ENCODE results near the gene AIRE.
A peak's percentile ranks its signal among the peaks of the same experiment; 100 is the strongest.
"Not testable (repeated sequence)": the region's sequence is repeated elsewhere in the genome, so short reads cannot be mapped to it uniquely, and the experiment has no call there.

The AIRE gene

DNA sequence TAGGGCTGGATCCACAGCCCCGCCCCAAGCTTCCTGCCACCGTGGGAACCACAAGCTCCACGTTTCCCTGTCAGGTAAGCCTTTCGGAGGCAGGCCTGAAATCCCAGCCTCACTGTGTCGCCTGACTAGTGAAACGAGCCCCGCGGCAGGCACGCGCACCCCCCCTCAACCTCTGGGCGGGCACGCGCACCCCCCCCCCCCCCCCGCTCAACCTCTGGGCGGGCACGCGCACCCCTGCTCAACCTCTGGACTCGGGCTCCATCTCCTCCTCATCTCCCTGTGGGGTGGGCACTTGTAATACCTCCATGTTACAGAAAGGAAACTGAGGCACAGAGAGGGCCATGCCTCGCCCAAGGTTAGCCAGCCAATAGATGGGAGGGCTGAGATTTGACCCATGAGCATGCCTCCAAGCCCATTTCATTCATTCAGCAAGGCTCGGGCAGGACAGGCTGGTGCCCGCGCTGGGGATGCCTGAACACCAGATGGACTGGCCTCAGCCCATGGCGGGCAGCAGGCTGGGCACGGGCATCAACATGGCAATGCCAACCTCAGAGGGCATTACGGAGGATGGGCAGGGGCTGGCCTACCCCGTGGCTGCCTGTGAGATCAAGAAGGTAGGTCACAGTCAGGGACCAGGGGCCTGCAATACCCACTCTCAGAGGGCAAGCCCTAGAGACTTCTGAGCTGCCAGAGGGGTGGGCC lies 48.8 kb downstream of the AIRE start:
- H3K4me3 ChIP-seq (ENCODE audit: control insufficient read depth, low read depth, low read length), result no peak overlapping the region
- TF ChIP-seq, protein P1, sequence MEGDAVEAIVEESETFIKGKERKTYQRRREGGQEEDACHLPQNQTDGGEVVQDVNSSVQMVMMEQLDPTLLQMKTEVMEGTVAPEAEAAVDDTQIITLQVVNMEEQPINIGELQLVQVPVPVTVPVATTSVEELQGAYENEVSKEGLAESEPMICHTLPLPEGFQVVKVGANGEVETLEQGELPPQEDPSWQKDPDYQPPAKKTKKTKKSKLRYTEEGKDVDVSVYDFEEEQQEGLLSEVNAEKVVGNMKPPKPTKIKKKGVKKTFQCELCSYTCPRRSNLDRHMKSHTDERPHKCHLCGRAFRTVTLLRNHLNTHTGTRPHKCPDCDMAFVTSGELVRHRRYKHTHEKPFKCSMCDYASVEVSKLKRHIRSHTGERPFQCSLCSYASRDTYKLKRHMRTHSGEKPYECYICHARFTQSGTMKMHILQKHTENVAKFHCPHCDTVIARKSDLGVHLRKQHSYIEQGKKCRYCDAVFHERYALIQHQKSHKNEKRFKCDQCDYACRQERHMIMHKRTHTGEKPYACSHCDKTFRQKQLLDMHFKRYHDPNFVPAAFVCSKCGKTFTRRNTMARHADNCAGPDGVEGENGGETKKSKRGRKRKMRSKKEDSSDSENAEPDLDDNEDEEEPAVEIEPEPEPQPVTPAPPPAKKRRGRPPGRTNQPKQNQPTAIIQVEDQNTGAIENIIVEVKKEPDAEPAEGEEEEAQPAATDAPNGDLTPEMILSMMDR (conservative IDR thresholded peaks at IDR 0.05; ENCODE audit: control insufficient read depth, insufficient read depth, low read depth, low read length), result no peak
- no peak for DNase-seq (ENCODE audit: low read depth)

DNA sequence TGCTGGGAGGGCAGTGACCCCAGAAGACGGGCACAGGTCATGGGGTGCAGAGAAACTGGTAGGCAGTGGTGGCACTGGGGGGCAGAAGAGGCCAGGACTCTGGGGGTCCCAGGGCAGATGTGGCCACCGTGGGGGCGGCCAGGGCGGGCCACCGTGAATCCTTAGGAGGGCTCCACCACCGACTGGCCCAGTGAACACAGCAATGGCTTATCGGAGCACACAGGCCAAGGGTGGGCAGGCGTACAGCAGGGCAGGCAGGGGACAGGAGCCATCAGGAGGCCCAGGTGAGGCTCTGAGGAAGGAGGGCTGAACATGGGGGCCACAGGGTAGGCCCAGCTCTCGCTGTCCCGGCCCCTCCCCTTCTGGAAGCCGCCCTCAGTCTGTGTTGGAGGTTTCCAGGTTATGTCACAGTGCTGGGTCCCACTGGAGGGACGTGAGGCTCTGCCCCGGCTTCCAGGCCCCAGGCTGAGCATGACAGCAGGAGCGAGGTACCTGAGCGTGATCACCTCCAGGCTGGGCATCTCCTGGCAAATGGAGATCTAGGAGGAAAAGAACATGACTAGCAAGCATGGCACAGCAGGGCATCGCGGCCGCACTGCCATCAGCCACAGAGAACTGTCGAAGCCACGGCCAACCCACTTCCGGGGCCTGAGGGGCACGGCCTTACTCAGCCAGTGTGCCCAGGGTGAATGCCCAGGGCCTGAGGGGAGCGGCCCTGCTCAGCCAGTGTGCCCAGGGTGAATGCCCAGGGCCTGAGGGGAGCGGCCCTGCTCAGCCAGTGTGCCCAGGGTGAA lies 49.8 kb downstream of the AIRE start:
- TF ChIP-seq, protein P1 (conservative IDR thresholded peaks at IDR 0.05; ENCODE audit: control insufficient read depth, insufficient read depth, low read depth, low read length), result no peak
- no peak for DNase-seq (ENCODE audit: low read depth)
- no peak overlapping the region for H3K4me3 ChIP-seq (ENCODE audit: control insufficient read depth, low read depth, low read length)

DNA sequence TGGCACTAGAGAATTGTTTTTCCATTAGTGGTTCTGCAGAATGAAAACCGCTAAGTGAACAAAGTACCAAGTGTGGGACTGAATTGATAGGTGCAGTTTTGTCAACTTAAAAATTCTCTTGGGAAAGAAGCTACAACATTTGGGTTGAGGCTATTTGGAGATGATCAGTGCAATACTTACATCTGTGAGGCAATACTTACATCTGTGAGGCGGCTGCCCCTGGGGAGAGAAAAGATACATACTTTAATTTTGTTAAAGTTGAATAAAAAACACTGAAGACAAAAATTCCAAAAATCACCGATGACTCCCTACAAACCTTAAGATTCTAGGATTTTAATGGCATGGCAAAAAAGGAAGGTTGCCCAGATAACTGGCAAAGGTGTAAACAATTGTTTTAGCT lies 51.8 kb downstream of the AIRE start:
- TF ChIP-seq, protein P1 (conservative IDR thresholded peaks at IDR 0.05; ENCODE audit: control insufficient read depth, insufficient read depth, low read depth, low read length), result no peak
- no peak for DNase-seq (ENCODE audit: low read depth)
- H3K4me3 ChIP-seq (ENCODE audit: control insufficient read depth, low read depth, low read length), result no peak overlapping the region

DNA sequence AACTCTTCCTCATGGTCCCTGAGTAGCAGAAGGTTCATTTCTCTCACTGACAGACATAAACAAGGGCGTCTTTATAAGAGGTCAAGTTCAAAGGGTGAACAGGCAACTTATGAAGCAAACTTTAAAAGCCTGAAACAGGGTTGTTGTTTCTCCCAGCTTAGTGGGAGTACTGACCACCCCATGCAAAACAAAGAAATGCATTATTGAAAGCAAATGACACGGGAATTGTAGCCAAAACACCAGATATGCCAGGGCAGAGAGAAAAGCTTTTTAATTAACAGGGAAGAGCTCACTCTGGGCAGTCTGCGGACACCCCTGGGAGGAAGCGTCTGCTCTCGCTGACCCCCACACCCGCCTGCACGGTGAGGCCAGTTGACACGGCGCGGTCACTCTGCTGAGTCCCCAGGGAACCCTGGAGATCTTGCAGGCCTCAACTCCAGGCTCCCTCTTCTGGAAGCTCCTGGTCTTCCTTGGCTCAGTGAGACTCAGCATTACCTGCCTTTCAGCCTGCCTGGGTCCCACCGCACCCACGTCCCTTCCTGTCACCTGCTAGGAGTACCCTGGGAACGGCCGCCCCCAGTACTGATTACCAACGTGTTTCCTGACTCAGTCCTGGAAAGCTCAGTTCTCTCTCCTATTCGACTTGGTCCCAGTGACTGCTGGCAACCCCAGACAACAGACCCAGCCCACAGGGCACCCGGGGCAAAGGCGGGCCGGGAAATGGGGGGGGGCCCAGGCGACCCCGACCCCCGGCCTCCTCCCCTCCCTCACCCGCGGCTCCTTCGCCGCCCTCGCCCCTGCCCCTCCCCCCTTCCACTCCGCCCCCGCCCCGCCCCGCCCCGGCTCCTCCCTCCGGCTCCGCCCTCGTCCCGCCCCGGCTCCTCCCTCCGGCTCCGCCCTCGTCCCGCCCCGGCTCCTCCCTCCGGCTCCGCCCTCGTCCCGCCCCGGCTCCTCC lies 52.5 kb downstream of the AIRE start:
- peak; percentile 52 for DNase-seq (ENCODE audit: low read depth)
- peak overlapping the region; percentile 38 for H3K4me3 ChIP-seq (ENCODE audit: control insufficient read depth, low read depth, low read length)
- TF ChIP-seq, protein P1 (conservative IDR thresholded peaks at IDR 0.05; ENCODE audit: control insufficient read depth, insufficient read depth, low read depth, low read length), result peak; percentile 33

DNA sequence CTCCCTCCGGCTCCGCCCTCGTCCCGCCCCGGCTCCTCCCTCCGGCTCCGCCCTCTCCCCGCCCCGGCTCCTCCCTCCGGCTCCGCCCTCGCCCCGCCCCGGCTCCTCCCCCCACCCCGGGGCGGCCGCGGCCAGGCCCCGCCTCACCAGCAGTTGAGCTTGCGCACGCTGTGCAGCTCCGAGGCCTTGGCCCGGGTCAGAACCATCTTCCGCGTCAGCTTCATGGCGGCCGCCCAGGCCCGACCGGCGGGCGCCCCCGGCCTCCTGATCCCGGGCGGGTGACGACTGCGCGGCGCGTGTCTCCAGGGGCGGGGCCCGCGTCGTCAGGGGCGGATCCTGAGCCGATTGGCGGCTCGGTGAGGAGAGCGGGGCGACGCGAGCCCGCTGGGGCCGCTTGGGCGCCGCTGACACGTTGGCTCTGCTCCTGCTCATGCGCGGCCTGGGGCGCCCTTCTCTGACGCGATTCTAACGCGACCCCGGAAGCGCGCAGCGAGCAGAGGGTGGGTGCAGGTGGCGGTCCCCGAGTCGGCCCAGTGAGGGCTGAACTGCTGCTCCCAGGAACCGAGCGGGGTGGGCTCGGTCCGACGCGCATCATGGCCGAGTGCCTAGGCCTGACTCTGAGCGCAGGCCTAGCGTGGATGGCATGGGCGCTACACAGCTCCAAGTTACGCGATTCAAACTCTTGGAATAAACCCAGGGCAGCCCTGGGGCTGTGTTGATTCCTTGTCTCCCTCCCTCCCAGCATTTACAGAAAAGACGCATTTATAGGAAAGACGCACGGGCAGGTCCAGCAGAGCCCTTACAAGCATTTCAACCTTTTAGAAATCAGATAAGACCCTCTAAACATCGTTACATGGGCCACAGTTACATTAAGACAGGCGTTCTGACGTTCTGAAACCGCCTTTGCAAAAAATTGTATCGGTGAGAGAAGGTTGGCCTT lies 53.6 kb downstream of the AIRE start, which contains the start of gene CFAP410:
TSS of gene CFAP410 (minus strand) at position 420 of the 940 bp plus-strand sequence. CDS start at position 224, 196 bp downstream.
- DNase-seq (ENCODE audit: low read depth), result peak; percentile 89
- TF ChIP-seq, protein P1 (conservative IDR thresholded peaks at IDR 0.05; ENCODE audit: control insufficient read depth, insufficient read depth, low read depth, low read length), result no peak
- peak within 1 kb of the TSS; percentile 75 for H3K4me3 ChIP-seq (ENCODE audit: control insufficient read depth, low read depth, low read length)

DNA sequence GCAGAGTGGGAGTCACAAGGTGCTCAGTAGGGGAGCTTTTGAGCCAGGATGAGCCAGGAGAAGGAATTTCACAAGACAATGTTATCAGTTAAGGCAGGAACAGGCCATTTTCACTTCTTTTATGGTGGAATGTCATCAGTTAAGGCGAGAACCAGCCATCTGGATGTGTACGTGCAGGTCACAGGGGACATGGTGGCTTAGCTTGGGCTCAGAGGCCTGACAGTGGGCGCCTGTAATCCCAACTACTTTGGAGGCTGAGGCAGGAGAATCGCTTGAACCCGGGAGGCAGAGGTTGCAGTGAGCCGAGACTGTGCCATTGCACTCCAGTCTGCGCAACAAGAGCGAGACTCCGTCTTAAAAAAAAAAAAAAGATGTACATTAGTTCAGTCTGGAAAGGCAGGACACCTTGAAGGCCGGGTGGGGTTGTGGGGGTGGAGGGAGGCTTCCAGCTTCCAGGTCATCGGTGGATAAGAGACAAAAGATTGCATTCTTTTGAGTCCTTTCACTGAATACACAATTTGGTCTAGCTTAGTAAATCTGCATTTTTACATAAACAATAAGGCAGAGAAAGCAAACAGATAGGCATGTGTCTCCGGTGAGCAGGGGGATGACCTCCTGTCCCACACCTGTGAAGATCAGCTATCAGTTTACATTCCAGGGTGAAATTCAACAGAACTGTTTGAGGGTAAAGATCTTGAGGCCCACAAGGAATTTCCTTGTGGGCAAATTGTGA lies 56.2 kb downstream of the AIRE start:
- not testable (repeated sequence) for H3K4me3 ChIP-seq (ENCODE audit: control insufficient read depth, low read depth, low read length); DNase-seq (ENCODE audit: low read depth)

DNA sequence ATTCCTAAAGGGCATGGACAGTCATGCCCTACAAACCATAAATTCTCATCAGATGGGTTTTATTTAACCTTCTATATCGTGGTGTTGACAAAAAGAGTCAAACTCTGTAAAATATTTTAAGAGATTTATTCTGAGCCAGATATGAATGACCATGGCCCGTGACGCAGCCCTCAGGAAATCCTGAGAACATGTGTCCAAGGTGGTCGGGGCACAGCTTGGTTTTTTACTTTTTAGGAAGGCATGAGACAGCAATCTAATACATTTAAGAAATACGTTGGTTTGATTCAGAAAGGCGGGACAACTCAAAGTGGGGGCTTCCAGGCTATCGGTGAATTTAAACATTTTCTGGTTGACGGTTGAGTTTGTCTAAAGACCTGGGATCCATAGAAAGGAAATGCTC lies 57.3 kb downstream of the AIRE start:
- H3K4me3 ChIP-seq (ENCODE audit: control insufficient read depth, low read depth, low read length); DNase-seq (ENCODE audit: low read depth): not testable (repeated sequence)

Measured in fibroblast of mammary gland (primary cell).